ENCODE data around the gene MAPKAP1.

The MAPKAP1 gene

DNA sequence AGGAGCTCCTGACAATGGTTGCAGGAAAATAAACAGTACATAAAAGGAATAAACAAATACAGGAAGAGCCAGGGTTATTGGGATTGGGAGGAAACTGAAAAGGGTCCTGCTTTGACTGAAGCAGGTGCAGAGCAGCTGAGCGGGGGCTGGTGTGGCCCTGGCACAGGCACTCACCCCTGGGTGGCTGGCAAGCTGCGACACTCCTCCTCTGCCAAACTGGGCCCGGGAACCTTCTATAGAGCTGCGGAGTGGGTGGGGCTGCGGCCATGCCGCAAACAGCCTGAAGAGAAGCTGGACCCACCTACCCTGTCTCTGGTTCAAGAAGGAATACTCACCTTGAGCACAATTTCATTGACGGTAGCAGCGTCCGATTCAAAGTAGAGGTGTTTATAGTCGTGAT is 262.8 kb downstream of the MAPKAP1 start:
- DNase-seq: no peak

DNA sequence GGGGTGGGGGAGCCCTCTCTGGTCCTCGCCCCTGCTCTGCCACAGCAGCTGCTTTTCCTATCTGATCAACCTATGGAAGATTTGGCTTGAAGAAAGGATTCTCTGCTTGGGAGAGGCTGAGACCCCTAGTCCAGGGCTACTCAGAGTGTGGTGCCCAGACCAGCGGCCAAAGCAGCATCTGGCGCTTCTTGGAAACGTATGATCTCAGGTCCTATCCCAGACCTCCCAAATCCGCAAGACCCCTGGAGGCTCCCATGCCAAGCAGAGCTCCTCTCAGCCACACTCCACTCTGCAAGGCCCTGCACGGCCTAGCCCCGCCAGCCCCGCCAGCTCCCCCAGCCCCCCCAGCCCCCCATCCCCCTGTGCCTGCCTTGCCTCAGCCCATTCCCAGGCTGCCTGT is 263.6 kb downstream of the MAPKAP1 start:
- no peak for DNase-seq

DNA sequence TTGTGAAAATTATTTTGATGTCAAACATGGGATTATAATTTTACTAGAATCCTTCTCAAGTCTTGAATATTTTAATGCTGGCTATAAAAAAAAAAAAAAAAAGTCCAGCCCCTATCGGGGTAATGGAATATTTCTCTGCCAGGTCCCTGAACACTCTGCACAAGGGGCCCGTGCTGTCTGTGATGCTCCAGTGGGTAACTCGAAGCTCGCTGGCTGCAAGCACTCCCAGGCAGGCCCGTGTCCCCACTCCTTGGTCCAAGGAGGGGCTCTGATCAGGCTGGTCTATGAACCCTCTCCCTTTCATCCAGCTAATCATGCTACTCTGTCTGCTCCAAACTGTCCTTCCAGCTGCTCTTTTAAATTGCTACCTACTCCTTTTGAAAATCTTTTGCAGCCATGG is 264.6 kb downstream of the MAPKAP1 start:
- DNase-seq: no peak

DNA sequence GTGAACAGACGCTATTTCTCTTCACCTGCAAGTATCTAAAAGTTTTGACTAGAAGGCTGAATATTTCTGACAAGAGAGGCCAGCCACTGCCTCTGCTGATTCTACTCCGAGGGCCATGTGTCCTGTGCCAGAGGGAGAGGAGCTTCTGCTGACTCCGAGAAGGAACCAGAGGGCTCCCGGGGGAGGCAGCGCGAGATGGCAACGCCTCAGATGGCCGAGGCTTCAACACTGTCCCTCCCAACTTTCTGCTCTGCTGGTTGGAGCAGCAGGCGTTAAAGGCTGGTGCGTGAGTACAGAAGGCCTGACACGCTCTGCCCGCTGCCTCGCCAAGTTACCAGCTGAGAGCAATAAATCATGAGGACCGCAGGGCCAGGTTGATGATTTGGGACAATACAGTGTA is 266.6 kb downstream of the MAPKAP1 start:
- no peak for DNase-seq

DNA sequence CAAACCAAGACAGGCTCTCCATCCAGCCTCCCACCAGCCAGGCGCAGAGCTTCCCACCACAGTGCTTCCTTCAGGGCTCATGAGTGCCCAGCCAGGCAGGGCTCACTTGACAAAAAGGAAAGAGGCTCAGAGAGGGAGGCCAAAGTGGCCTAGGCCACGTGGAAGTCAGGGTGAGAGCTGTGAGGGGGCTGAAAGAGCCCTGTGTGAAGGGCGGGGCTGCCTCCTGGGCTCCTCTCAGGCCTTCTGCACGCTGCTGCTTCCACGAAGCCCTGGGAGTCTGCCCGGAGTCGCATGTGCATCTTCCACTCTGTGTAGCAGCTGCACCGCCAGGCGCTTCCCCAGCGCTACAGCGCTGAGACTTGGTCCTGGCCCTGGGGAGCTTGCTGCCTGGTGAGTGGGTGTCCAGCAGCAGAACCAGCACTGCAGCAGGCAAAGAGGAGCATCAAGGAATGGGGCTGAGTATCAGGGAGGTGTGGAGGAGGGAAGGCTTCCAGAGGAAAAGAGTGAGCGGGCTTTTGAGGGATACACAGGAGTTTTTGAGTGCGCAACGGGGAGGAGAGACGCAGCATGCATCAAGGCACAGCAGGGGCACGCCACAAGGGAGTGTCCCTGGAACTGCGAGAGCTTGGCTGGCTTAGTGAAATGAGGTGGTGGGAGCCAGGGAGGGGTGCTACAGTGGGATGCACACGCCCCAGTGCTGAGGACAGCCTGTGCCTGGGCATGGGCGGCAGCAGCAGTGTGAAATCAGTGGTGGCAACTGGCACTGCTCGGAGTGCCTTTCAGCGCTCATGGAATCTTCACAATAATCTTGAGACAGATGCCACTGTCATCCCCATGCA is 267.4 kb downstream of the MAPKAP1 start:
- no peak for DNase-seq

DNA sequence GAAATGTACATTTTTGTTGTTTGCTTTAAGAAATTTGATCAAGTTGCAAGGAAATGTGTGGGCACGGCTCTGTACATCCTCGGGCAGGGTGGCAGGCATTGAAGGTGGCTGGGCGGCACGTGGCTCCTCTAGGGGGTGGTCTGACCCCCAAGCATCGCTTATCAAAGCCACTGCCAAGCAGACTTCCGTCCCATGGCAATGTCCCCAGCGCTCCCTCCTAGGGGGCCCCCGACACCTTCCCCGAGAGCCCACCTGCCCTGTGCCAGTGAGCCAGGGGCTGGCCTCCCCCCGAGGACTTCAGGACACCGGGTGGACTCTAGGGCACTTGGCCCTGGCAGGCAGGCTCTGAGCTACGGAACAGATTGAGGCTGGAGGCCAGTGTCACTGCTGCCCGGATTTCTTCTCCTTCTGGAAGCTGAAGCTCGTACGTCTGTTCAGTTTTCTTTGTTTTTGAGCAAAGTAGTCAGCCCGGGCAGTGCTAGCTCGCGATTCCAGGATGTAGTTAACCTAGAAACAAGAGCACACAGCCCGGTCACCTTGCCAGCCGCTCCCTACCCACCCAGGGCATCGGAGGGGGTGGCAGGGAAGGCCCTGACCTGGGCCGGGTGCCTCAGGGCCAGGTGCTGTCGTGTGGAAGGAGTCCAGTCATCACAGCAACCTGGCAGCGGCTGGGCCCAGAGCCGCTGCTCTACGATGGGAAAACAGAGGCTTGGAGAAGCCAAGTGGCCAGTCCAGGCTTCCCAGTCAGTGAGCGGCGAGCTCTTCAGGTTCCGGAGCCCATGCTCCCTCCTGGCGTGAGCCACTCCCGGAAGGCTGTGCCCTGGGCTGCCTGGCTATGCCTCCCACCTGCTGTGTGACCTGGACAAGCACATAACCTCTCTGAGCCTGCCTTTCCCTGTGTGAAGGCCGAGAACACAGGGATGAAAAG is 268.2 kb downstream of the MAPKAP1 start:
- DNase-seq: no peak

DNA sequence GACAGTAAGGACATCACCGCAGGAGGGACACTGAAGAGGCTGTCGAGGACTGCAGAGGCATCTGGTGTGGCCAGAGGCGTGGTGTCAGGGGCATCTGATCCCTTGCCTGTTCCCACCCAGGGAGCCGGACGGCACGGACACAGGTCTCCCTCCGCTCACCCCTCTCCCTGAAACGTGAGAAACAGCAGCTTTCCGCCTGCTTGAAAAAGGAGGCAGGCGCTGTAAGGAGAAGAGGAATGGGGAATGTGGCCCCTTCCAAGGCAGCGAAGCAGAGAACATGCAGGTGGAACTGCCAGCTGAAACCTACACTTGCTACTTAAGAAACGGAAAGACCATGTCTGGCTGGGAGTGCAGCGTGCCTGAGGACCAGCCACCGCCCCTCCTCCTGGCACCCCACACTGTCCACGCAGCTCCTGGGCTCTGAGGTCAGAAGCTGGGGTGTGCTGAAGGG is 269.2 kb downstream of the MAPKAP1 start:
- no peak for DNase-seq

DNA sequence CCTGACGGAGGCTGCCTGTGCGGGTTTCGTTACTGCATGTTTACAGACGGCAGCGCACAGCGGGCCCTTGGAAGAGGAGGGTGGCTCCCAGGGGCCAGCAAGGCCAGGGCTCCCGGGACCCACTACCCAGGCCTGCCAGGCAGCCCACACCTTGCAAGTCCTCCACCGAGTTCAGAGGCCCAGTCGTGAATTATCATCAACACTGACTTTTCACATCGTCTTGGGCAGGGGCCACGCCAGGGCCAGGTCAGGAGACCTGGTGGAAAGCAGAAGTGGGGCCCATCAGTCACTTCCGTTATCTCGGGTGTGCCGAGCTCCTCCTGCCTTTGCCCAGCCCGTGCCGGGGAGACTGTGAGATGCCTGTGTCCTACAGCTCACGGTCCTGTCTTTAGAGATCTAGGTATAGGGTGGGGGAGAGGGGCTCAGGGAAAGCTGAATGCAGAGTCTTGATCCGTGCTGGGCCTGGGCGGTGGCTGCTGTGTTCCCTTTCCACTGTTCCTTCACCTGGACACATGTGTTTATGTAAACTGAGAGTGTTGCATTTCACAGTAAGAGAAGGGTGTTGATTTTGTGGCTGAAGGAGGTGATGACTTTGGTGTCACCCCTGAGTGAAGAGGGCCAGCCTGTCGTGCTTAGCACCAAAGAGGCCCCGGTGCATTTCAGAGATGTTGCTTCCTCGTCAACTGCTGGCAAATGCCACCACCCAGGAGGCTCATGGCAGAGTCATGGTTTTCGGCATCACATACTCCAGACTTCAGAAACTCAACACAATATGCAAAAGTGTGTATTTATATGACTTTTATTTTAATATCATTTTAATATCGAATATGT is 270.2 kb downstream of the MAPKAP1 start:
- no peak for DNase-seq

DNA sequence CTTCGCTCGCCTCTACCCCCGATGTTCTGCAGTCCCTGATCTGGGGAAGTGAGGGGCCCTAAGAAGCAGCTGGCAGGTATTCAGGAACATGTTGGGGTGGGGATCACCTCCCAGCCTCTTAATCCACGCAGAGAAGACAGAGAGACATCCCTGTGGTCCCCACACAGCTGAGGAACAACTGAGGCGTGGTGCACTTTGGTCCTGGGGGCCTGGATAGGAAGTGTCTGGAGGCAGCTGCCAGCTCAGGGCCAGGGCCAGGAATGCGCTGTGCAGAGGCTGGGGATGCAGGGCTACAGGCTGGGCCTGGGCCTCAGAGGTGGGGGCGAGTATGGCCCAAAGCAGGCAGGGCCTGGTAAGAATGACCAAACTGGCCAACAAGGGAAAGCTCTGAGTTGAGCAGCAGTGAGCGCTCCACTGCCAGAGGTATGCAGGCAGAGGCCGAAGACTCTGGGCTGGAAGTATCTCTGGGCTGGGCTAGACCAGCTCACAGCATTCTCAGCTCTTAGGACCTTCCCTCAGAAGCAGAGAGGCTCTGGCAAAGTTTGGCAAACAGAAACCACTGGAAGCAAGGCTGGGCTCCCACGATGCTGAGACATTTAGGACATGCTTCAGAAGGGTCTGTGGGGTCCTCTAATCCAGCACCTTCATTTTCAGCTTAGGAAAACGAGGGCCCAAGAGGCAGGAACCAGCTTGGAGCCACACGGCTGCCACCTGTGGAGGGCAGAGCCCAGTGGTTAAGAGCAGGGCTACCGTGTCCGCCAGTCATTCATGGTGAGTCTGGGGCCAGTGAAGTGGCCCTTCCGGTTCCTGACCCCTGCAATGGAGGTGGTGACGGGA is 271.0 kb downstream of the MAPKAP1 start:
- DNase-seq: no peak

DNA sequence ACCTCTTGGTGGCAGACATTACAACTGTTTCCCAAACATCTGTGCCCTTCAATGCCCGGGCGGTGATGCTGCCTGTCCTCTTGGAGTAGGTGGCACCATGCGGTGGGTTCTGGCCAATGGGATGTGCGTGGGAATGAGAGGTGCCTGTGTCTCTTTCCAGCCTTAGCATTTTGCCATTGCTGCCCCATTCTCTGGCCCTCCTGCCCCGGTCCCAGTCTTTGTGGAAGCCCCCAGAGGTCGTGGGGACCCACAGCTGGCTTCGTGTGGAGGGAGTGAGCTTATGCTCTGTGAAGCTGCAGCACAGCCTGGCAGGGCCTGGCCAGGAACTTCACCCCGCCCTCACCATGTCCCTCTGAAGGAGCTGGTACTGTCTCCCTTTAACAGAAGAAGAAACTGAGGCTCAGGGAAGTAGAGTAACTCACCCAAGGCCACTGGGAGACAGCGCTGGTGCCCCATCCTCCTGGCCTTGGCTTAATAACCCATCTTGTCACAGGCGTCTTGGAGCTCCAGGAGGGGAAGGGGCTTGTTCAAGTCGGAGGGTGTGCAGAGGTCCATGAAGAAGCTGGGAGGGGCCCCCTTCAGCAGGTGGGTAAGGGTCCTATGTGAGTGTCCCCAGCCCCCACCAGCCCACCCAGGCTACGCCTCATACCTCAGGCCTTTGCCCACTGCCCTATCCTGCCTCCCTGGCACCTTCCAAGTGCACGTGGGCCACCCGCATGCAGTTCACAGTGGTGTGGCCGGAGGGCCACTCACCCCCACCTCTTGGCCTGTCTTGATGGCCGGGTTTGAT is 271.8 kb downstream of the MAPKAP1 start:
- no peak for DNase-seq

DNA sequence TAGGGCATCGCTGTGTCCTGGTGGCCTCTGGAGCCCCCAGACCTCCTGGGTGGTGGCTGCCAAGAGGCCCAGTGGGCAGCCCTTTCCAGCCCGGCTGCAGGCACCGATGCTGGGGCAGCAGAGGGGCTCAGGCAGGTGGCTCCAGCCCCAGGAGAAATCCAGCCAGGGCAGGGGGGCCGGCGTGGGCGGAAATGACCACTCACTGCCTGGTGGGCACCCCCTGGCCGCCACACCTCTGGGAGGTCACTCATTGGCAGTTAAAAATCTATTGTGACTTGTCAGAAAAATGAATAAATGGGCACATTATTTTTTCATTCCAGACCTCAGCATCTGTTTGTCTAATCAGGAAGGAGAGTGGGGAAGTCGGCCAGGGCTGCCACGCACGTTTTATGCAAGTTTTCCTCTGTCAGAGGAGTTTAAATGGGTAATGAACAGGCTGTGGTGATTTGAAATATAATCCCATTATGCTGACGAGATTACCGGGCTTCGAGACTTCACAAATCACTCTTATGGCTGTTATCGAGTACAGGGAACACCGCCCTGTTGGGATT is 273.5 kb downstream of the MAPKAP1 start:
- DNase-seq: no peak

DNA sequence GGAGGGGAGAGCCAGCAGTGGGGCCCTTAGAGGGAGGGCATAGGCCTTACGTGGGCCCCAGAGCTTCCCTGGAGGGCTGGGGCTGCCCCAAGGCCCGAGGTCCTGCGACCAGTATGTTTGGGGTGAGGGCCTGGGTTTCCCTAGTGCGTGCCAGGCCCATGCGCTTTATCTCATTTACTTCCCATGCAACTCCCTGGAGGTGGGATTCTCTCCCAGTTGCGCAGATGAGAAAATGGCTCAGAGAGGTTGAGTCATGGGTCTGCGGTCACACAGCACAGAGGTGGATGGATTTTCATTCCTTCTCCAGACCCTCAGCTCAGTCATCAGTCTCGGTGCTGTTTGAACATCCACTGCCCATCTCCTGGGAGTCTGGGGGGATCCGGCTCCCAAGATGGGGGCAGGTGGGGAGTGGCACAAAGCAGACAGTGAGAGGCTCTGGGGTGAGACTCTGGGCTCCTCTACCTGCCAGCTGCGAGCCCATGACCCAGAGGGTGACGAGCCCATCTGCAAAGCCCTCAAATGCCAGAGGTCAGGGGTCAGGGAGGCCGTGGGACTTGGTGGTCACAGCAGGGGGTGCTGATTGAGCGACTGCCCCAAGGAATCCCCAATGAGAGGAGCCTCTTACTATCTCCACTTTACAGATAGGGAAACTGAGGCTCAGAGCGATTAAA is 274.2 kb downstream of the MAPKAP1 start:
- DNase-seq: no peak

DNA sequence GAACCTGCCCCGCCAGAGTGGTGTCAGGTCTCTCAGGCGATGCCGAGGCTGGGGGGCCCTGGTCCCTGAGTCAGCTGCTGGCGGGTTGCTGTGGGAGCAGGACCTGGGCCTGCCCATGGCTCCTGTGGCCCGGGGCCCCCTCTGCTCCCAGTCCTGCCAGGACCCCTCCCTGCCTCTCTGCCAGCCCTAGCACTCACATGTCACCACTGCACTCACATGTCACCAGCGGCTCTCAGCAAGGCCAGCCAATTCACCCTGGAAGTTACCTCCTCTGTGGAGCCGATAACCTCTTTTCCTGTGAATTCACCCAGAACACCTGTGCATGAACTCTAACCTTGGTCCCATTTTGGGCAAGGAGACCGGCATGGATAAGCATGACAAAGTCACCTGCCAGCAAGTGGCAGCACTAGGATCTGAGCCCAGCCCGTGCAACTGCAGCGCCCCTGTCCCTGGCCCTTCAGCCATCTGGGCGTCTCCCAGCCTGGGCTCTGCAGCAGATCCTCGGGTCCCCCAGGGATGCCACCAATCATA is 275.2 kb downstream of the MAPKAP1 start:
- no peak for DNase-seq

DNA sequence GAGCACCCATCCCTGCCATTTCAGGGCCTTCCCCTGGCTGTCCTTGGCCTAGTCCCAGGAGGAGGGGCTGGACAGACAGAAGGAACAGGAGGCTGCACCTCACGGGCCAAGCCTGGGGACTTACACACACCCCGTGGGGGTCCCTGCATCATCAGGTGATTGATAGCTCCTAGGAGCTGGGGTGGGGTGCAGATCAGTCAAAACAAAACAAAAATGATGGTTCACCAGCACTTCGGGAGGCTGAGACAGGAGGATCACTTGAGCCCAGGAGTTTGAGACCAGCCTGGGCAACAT is 276.0 kb downstream of the MAPKAP1 start:
- DNase-seq: no peak

DNA sequence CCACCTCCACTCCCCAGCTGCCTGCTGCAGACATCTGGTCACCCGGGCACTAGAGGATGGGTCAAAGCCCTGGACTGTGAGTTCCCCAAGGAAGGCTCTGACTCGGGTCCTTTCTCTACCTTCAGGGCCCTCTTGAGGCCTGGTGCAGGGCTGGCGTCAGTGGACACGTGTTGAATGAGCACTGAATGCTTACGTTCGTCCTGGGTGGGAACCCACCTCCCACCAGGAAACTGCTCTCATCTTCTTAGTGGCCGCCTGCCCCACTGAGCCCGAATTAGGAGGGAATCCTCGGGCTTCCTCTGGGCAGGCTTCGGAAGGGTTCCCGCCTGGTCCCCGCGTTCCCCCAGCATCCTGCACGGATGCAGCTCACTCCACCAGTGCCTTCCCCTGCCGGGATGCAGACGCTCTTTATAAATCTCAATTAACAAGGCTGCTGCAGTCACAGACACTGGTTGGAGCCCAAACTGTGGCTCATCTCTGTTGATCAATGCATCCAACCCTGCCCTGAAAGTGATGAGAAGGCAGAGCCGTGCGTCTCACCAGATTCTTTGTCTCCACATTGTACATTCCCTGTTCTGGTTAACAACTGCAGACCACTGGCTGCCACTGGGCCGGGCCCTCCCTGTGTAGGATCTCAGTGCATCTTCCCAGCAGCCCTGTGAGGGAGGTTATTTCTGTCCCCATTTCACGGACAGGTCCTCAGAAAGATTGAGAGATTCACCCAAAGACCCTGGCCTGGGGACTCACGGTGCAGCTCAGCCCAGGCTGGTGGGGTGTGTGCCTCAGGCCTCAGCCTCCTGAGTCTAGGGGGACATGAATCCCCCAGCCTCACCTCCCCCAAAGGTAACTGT is 276.6 kb downstream of the MAPKAP1 start:
- no peak for DNase-seq

DNA sequence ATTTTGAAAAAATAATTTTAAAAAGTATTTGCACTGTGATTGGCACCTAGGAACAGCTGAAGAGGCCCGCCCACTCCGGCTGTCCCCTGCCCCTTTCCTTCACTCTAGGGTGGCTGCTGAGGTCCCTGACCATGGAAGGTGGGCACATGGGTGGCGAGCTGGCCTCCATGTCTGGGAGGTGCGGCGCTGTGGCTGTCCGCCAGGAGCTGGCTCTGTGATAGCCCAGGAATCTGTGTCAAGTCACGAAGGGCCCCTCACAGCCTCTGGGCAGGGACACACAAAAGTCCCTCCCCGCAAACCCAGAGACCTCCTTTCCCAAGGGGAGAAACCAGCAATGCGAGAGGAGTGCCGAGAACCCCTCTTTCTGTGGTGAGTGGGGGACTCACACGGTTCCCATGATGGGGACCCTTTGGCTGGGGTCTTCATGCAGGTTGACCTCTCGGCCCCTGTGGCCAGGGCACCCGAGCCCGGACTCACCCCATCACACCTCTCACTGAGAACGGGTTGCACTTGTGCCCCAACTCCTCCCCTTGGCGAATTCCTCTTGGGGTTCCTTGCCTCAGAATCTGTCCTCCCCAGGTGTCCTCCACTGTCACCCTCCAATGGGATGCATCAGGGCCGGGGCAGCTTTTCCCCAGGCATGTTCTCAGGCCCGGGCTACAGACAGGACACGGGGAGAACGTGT is 277.4 kb downstream of the MAPKAP1 start:
- DNase-seq: no peak

DNA sequence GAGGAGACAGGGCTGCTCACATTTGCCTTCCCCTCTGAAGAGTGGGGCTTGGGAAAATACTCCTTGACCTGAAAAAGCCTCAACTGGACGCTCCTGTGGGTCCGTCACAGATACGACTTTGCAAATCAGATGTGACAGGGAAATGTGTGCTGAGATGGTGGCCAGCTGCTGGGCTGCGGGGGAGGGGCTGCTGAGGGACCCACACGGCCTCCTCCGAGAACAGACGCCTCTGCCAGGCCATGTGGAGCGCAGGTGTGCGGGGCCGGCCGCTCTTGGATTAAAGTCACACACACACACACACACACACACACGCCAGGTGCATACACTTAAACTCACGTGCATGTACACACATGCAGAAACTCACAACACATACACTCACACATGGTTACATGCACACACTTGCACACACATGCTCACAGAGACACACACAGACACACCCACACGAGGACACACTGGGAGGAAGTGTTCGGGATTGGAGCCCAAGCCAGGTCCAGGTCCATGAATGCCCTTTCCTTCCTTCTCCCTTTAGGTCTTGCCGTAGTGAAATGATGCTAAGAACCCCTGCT is 278.0 kb downstream of the MAPKAP1 start:
- no peak for DNase-seq

Measured in SW 1271 (cell line).